Fibroblast of skin of left quadriceps (primary cell): ENCODE measurements around the gene ABCC11.

Source experiments
- DNase-seq, 2 experiments: peaks; one replicate each; pipeline ENCODE4 v3.0.0-alpha.2; 2013; ENCODE audit warnings: low read depth in 2 of 2

The ABCC11 gene

DNA sequence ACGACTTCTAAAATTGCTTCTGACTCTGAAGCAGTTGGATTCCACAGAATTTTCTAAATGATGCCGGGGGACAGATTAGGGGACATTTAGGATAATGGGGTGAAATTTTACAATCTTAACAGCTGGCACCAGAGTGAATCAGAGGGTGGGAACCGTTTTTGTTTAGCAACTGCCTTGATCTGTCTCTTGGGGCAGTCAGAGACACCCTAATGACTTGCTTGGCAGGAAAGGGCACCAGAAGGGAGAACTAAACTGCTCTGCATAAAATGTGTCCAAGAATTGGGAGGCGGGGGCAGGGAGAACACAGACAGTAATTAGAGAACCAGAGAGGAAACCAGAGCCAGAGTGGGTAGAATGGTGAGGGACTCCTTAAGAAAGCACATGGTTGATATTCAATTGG lies 85.4 kb downstream of the ABCC11 start:
- DNase-seq = no peak

DNA sequence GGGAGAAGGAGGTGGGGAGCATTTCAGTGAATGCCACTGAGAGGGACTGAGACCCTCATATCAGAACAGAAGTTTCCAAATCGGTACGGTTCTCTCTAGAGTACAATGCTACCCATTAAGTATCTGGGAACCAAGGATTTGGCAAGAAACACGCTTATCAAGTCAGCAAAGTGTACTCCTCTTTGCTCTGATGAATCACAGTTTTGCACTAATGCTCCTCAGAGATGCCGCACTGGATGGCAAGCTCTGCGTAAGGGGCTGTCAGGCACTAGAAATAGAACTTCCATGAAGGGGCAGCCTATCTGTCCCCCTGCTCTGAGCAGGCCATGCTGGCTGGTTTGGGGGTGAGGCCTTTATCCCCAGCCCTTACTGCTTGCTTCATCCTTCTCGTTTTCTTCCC lies 86.8 kb downstream of the ABCC11 start:
- no peak for DNase-seq

GRCh38 chr16:48158296-48158695 lies 89.0 kb downstream of the ABCC11 start:
- DNase-seq = peak; percentile 32 to 51

- no peak for DNase-seq
Observed at GRCh38 chr16:48157794-48158193, 89.5 kb downstream of the ABCC11 start.

DNA sequence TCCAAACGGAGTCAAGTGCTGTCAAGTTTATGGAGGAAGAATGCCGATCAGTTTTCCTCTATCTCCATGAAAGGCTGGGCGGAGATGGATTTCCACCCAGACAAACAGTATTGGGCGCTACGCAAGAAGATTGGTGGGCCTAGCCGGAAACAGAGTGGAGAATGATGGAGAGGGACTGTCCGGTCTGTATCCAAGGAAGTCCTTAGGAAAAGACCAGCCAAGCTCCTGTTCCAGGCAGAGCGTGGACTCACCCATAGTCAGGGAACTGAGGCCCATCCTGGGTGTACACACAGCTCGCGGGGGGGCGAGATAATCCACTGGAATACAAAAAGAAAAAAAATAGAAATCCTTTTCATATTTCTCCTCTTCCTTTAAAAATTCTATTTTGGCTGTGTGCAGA lies 90.0 kb downstream of the ABCC11 start:
- no peak for DNase-seq

- peak; percentile 56 to 61 for DNase-seq
Observed at GRCh38 chr16:48156790-48157209, 90.5 kb downstream of the ABCC11 start.

DNA sequence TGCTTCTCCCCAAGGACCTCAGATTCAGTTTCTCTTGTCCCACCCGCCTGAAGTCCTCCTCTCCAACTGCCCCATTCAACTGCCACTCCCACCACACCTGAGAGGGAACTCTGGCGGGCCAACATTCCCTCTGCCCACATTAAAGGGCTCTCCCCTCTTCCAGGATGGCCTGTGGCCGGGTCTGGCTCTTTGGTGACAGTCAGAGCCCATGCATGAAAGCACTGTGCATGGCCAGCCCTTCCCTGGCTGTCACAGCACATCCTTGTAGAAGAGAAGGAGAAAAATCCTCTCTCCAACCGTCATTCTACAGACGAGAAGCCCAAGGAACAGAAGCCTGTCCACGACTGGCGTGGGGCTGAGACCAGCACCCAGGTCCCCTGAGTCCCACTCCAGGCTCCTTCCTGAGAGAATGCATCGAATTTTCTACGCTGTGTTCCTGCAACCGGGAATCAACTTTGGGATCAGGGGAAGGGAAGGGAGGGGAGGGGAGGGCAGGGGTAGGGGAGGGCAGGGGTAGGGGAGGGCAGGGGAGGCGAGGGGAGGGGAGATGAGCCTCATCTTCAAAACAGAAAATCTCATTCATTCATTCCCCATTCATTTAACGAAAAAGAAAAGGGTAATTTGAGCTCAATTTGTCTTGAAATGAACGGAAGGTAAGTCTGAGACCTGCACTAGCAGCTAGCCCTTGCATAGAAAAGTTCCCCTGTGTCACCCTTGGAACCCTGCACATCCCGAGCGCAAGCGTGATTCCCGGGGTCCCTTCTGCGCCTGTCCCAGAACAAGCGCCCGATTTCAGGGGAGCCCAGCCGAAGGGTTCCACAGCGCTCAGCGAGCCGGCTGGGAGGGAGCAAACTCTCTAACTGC lies 91.2 kb downstream of the ABCC11 start, which contains the start of gene ABCC12:
TSS of gene ABCC12 (minus strand) at position 68 of the 864 bp plus-strand sequence. CDS start 9,569 bp downstream, outside the sequence.
- no peak for DNase-seq

DNA sequence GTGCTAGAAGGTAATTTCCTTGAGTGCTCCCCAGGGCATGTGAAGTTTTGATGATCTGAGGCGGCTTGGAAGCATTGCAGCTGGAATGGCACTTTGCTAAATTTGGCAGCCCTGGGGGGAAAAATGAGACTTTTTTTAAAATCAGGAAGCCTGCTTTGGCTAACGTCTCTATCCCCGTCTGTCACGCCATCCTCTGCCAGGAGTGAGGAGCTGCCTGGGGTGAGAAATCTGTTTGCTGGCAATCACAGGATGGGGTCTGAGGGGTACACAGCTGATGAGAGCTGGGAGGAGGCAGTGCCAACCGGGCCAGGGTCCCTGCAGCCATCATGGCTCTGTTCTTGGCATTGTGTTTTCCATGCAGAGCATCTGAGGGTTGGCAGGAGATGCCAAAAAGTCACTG lies 93.6 kb downstream of the ABCC11 start:
- DNase-seq = no peak

DNA sequence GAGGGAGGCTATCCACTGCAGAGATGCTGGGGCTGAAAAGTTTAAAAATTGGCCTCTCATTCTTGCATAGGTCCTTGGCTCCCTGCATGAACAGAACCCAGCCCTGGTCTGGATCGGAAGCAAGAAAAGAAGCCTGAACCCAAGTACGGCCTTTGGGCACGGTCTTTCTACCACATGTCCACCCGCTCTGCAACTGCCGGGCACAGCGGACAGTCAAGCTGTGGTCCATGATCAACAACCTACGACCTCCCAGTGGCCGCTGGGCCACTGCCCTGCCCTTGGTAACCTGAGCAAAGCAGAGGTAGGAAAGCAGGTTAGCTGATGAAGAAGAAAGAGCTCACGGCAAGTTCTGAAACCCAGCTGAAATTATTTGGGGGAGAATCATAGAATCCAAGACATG lies 95.1 kb downstream of the ABCC11 start:
- no peak for DNase-seq

- DNase-seq = no peak
Observed at GRCh38 chr16:48150707-48151106, 96.6 kb downstream of the ABCC11 start.

GRCh38 chr16:48146710-48147109 lies 100.6 kb downstream of the ABCC11 start:
- DNase-seq = no peak

- no peak for DNase-seq
Observed at GRCh38 chr16:48146131-48146530, 101.2 kb downstream of the ABCC11 start.

- no peak for DNase-seq
Observed at GRCh38 chr16:48143812-48144368, 103.4 kb downstream of the ABCC11 start.

GRCh38 chr16:48140821-48141220 lies 106.5 kb downstream of the ABCC11 start:
- no peak for DNase-seq

GRCh38 chr16:48139517-48139916 lies 107.8 kb downstream of the ABCC11 start:
- DNase-seq = no peak

GRCh38 chr16:48138543-48138942 lies 108.8 kb downstream of the ABCC11 start:
- no peak for DNase-seq

DNA sequence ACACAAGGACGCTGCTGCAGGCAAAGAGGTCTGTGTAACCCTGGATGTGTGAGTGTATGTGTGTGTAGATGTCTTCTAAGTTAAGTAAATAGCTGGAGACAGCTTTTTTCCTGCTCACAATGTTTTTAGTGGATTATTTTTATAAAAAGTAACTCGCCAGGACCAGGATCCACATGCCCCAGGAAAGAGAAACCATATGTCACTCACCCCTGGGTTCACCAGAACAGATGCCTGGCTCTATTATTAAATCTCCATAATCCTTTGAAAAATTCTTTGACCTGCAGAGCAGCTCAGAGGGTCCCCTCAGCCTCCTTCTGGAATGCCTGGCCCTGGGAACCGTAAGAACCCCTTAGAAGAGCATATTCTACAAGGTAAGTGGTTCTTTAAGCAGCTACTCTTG lies 109.5 kb downstream of the ABCC11 start:
- no peak for DNase-seq

- DNase-seq = no peak
Observed at GRCh38 chr16:48136547-48137360, 110.6 kb downstream of the ABCC11 start.

- no peak for DNase-seq
Observed at GRCh38 chr16:48133455-48134211, 113.7 kb downstream of the ABCC11 start.

DNA sequence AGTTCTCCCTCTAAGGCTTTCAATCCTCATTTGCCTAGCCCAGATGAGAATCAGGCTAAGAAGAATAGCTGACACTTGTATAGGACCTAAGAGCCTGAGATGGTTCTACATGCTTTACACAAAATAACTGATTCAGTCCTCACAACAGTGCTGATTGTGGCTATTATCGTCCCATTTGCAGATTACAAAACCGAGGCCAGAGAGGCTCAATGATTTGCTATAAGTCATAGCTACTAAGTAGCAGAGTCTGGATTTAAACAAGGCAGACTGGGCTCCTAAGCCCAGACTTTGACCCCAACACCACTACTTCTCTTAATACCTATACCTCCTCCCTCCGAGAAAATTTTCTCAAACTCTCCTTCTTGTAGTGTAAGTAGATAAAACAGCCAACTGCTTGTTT lies 114.6 kb downstream of the ABCC11 start:
- DNase-seq = no peak

DNA sequence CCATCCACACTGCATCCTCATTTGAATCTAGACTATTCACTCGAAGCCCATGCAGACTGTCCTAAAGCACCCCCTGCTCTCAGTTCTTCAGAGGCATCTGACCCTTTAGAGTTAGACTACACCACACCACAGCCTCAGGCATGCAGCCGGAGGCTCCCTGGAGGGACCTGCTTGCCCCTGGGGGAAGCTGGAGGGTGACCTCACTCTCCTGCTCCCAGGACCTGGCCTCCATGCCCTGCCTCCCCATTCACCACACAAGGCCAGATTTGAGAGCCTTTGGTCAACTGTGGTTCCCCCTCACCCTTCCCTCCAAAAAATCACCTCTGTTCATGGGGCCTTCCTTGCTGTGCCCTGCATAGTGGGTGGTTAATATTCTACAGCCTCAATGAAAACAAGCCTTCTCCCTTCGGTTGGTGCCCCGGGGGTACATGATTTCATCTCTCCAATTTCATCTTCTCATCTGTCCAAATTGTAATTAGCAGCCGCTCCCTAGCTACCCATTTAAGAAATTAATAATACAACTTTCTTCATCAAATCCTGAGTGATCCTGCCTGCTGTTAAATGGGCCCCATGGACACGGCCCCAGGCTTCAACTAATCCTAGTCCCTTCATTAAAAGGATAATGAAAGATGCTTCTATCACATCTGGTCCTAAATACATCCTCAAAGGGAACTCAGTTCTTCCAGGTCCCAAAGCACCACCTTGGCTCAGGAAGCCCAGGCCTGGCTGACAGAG lies 116.0 kb downstream of the ABCC11 start:
- no peak for DNase-seq
